ENCODE data around the gene LRP8.

GRCh38 chr1:53305650-53306049, 22.2 kb downstream of the LRP8 start:
- TF ChIP-seq CTCF (IDR thresholded peaks at IDR 0.05) (no peak), POLR2A (IDR thresholded peaks at IDR 0.05) (no peak)
